Fibroblast of skin of back (primary cell): Measurements from ENCODE around the gene BMF. TPM values are rescaled to one million over a fixed set of nuclear protein-coding genes. Genes with fewer than 3 reads are reported as not detected.
"Not testable (repeated sequence)": the region's sequence is repeated elsewhere in the genome, so short reads cannot be mapped to it uniquely, and the experiment has no call there.

Experiments
- DNase-seq: peaks from one replicate; pipeline ENCODE4 v3.0.0-alpha.2; 2013
- polyA plus RNA-seq, 2 experiments: library from polyadenylated mRNA; unstranded; fragments of 120-200 nt; gene quantifications; one replicate each; pipeline ENCODE4 v1.2.1, GENCODE V29; 2013; ENCODE audit not compliant: insufficient read length in 2 of 2

Gene BMF
- polyA plus RNA-seq (2013, experiment 1 of 2; ENCODE audit: insufficient read length) = 5.0 TPM
- polyA plus RNA-seq (2013, experiment 2 of 2; ENCODE audit: insufficient read length) = 5.4 TPM

GRCh38 chr15:40108855-40109735 is at the start of gene BMF:
TSS of gene BMF (minus strand) at chr15:40108879. CDS start at chr15:40106086, 2,793 bp downstream.
- peak; percentile 99 for DNase-seq

- DNase-seq = no peak
These were observed 49.2 kb upstream of the BMF start for GRCh38 chr15:40157778-40158447.

GRCh38 chr15:40155270-40155910 is 46.7 kb upstream of the BMF start:
- no peak for DNase-seq

- DNase-seq = not testable (repeated sequence)
These were observed 46.1 kb upstream of the BMF start for GRCh38 chr15:40154821-40155220.

GRCh38 chr15:40151991-40152390 is 43.3 kb upstream of the BMF start:
- no peak for DNase-seq

- DNase-seq = no peak
These were observed 42.8 kb upstream of the BMF start for GRCh38 chr15:40151499-40151898.

- DNase-seq = peak; percentile 59
These were observed 41.7 kb upstream of the BMF start for GRCh38 chr15:40150163-40150925.

- DNase-seq = no peak
These were observed 40.7 kb upstream of the BMF start for GRCh38 chr15:40149339-40149738.

GRCh38 chr15:40146037-40146436 is 37.4 kb upstream of the BMF start:
- peak; percentile 53 for DNase-seq

GRCh38 chr15:40142428-40142827 is 33.7 kb upstream of the BMF start:
- DNase-seq = no peak

- not testable (repeated sequence) for DNase-seq
These were observed 29.5 kb upstream of the BMF start for GRCh38 chr15:40138201-40138570.

GRCh38 chr15:40137303-40138200 is 28.9 kb upstream of the BMF start:
- no peak for DNase-seq

GRCh38 chr15:40136470-40137302 is 28.0 kb upstream of the BMF start:
- no peak for DNase-seq

GRCh38 chr15:40135846-40136450 is 27.3 kb upstream of the BMF start:
- DNase-seq = not testable (repeated sequence)

- no peak for DNase-seq
These were observed 26.2 kb upstream of the BMF start for GRCh38 chr15:40134885-40135284.

GRCh38 chr15:40133544-40133943 is 24.9 kb upstream of the BMF start:
- DNase-seq = no peak

GRCh38 chr15:40130799-40131502 is 22.3 kb upstream of the BMF start:
- no peak for DNase-seq

- DNase-seq = no peak
These were observed 21.4 kb upstream of the BMF start for GRCh38 chr15:40130118-40130517.
